Activated CD8-positive, alpha-beta T cell treated with anti-CD3 and anti-CD28 coated beads, Interleukin-2, amount 10 ng/mL, durations not matched to agents 7 days and 5 days (primary cell): ENCODE data around the gene PHYHIPL. TPM values are rescaled to one million over a fixed set of nuclear protein-coding genes. Genes with fewer than 3 reads are reported as not detected.
"Not testable (repeated sequence)": the region's sequence is repeated elsewhere in the genome, so short reads cannot be mapped to it uniquely, and the experiment has no call there.

ENCODE experiments used
- ATAC-seq: fragments of 150-1000 bp; cut with Tn5 transposase; one replicate; pipeline ENCODE4 v1.10.0; 2021; ENCODE audit warnings: moderate library complexity
- CTCF ChIA-PET: fragments of 350-600 bp; sonication (Branson Sonifier 250); formaldehyde crosslinking; loops from one replicate; lab custom pipeline; 2021; ENCODE audit warnings: antibody characterized with exemption; lab: Charles Lee
- POLR2A ChIA-PET: fragments of 350-600 bp; sonication (Branson Sonifier 250); formaldehyde crosslinking; loops from one replicate; lab custom pipeline; 2021; ENCODE audit warnings: antibody characterized with exemption; lab: Charles Lee
- DNase-seq: peaks from one replicate; pipeline ENCODE4 v3.0.0-alpha.2; 2020
- H3K27ac Mint-ChIP-seq: one replicate; pipeline ENCODE4 v1.8.0; 2021; ENCODE audit warnings: mild to moderate bottlenecking, mixed read lengths
- H3K27me3 Mint-ChIP-seq: one replicate; pipeline ENCODE4 v1.8.0; 2021; ENCODE audit warnings: low read depth, mixed read lengths
- H3K36me3 Mint-ChIP-seq: one replicate; pipeline ENCODE4 v1.8.0; 2021; ENCODE audit warnings: low read depth, mixed read lengths
- H3K4me1 Mint-ChIP-seq: one replicate; pipeline ENCODE4 v1.8.0; 2021; ENCODE audit warnings: low read depth, mixed read lengths
- H3K4me3 Mint-ChIP-seq: one replicate; pipeline ENCODE4 v1.8.0; 2021; ENCODE audit warnings: mild to moderate bottlenecking, mixed read lengths
- H3K9me3 Mint-ChIP-seq: one replicate; pipeline ENCODE4 v1.8.0; 2022; ENCODE audit warnings: mixed read lengths; ENCODE audit not compliant: insufficient read depth
- total RNA-seq, 2 experiments: library from RNA; stranded (reverse); gene quantifications; one replicate each; pipeline ENCODE4 v1.2.3, GENCODE V29; 2021

Gene PHYHIPL
- total RNA-seq, 2 experiments from 2014 or later: not detected

- no peaks in the 10 kb centered on the region for H3K9me3 Mint-ChIP-seq
- ChIA-PET CTCF (no interaction called here), POLR2A (no interaction called here)
- ATAC-seq (no peak), DNase-seq (no peak)
- H3K36me3 Mint-ChIP-seq: no peaks in the 10 kb centered on the region
- H3K4me1 Mint-ChIP-seq: no peaks in the 10 kb centered on the region
- H3K27ac Mint-ChIP-seq: no peak overlapping the region
- no peak overlapping the region for H3K4me3 Mint-ChIP-seq
- no peaks in the 10 kb centered on the region for H3K27me3 Mint-ChIP-seq
Measured at GRCh38 chr10:59214160-59214559, 37.7 kb downstream of the PHYHIPL start.

- no peaks in the 10 kb centered on the region for H3K9me3 Mint-ChIP-seq
- ATAC-seq (no peak), DNase-seq (no peak)
- no peak overlapping the region for H3K4me3 Mint-ChIP-seq
- H3K27me3 Mint-ChIP-seq: no peaks in the 10 kb centered on the region
- H3K36me3 Mint-ChIP-seq: no peaks in the 10 kb centered on the region
- POLR2A ChIA-PET: no interaction called here
- no peak overlapping the region for H3K27ac Mint-ChIP-seq
- H3K4me1 Mint-ChIP-seq: no peaks in the 10 kb centered on the region
- CTCF ChIA-PET: no interaction called here
Measured at GRCh38 chr10:59216178-59216869, 39.9 kb downstream of the PHYHIPL start.

GRCh38 chr10:59222788-59223187 is 46.3 kb downstream of the PHYHIPL start:
- Mint-ChIP-seq H3K27me3 (no peaks in the 10 kb centered on the region), H3K4me3 (no peak overlapping the region), H3K27ac (no peak overlapping the region), H3K4me1 (no peaks in the 10 kb centered on the region), H3K36me3 (no peaks in the 10 kb centered on the region), H3K9me3 (no peaks in the 10 kb centered on the region)
- CTCF ChIA-PET: no interaction called here
- POLR2A ChIA-PET: interaction anchor here (0.7 kb wide), 1 partner anchor 439 kb away, joined by 6 read pairs; no protein-coding TSS in a partner anchor
- DNase-seq (no peak), ATAC-seq (no peak)

GRCh38 chr10:59223597-59223996 is 47.2 kb downstream of the PHYHIPL start:
- CTCF ChIA-PET, H3K9me3 Mint-ChIP-seq, H3K36me3 Mint-ChIP-seq, H3K27ac Mint-ChIP-seq, DNase-seq, H3K4me1 Mint-ChIP-seq, H3K27me3 Mint-ChIP-seq, H3K4me3 Mint-ChIP-seq, ATAC-seq: not testable (repeated sequence)
- POLR2A ChIA-PET: interaction anchor here (0.7 kb wide), 1 partner anchor 439 kb away, joined by 6 read pairs; no protein-coding TSS in a partner anchor

- DNase-seq (no peak), ATAC-seq (no peak)
- Mint-ChIP-seq H3K36me3 (no peaks in the 10 kb centered on the region), H3K4me3 (no peak overlapping the region), H3K9me3 (no peaks in the 10 kb centered on the region), H3K27ac (no peak overlapping the region), H3K4me1 (no peaks in the 10 kb centered on the region), H3K27me3 (no peaks in the 10 kb centered on the region)
- CTCF ChIA-PET: no interaction called here
- POLR2A ChIA-PET: no interaction called here
Measured at GRCh38 chr10:59225211-59225610, 48.8 kb downstream of the PHYHIPL start.

GRCh38 chr10:59227136-59227673 is 50.8 kb downstream of the PHYHIPL start:
- H3K4me3 Mint-ChIP-seq: no peak overlapping the region

GRCh38 chr10:59229441-59229840 is 53.0 kb downstream of the PHYHIPL start:
- Mint-ChIP-seq H3K4me1 (no peaks in the 10 kb centered on the region), H3K9me3 (no peaks in the 10 kb centered on the region), H3K36me3 (no peaks in the 10 kb centered on the region), H3K4me3 (no peak overlapping the region), H3K27me3 (no peaks in the 10 kb centered on the region), H3K27ac (no peak overlapping the region)
- CTCF ChIA-PET: no interaction called here
- ATAC-seq: no peak
- DNase-seq: no peak
- POLR2A ChIA-PET: no interaction called here

More at GRCh38 chr10:59227136-59227673, 50.8 kb downstream of the PHYHIPL start:
- no peaks in the 10 kb centered on the region for H3K27me3 Mint-ChIP-seq
- ChIA-PET POLR2A (no interaction called here), CTCF (no interaction called here)
- no peak overlapping the region for H3K27ac Mint-ChIP-seq
- DNase-seq: no peak
- H3K4me1 Mint-ChIP-seq: no peaks in the 10 kb centered on the region
- no peaks in the 10 kb centered on the region for H3K9me3 Mint-ChIP-seq
- no peaks in the 10 kb centered on the region for H3K36me3 Mint-ChIP-seq
- ATAC-seq: no peak

GRCh38 chr10:59234194-59234593 is 57.8 kb downstream of the PHYHIPL start:
- no peak for ATAC-seq
- Mint-ChIP-seq H3K4me1 (no peaks in the 10 kb centered on the region), H3K4me3 (no peak overlapping the region), H3K9me3 (no peaks in the 10 kb centered on the region), H3K36me3 (no peaks in the 10 kb centered on the region), H3K27me3 (no peaks in the 10 kb centered on the region), H3K27ac (no peak overlapping the region)
- CTCF ChIA-PET: no interaction called here
- POLR2A ChIA-PET: no interaction called here
- DNase-seq: no peak

GRCh38 chr10:59234816-59235429 is 58.5 kb downstream of the PHYHIPL start:
- Mint-ChIP-seq H3K27me3 (no peaks in the 10 kb centered on the region), H3K27ac (no peak overlapping the region), H3K9me3 (no peaks in the 10 kb centered on the region), H3K36me3 (no peaks in the 10 kb centered on the region), H3K4me1 (no peaks in the 10 kb centered on the region), H3K4me3 (no peak overlapping the region)
- ATAC-seq: no peak
- CTCF ChIA-PET: no interaction called here
- POLR2A ChIA-PET: no interaction called here
- DNase-seq: peak; percentile 21

GRCh38 chr10:59236064-59236697 is 59.7 kb downstream of the PHYHIPL start:
- Mint-ChIP-seq H3K4me3 (no peak overlapping the region), H3K36me3 (no peaks in the 10 kb centered on the region), H3K27me3 (no peaks in the 10 kb centered on the region), H3K27ac (no peak overlapping the region), H3K9me3 (no peaks in the 10 kb centered on the region), H3K4me1 (no peaks in the 10 kb centered on the region)
- POLR2A ChIA-PET: no interaction called here
- ATAC-seq (no peak), DNase-seq (no peak)
- CTCF ChIA-PET: no interaction called here

- H3K36me3 Mint-ChIP-seq: no peaks in the 10 kb centered on the region
- no peaks in the 10 kb centered on the region for H3K4me1 Mint-ChIP-seq
- no peak overlapping the region for H3K4me3 Mint-ChIP-seq
- no peaks in the 10 kb centered on the region for H3K27me3 Mint-ChIP-seq
- no peaks in the 10 kb centered on the region for H3K9me3 Mint-ChIP-seq
- H3K27ac Mint-ChIP-seq: no peak overlapping the region
- POLR2A ChIA-PET: no interaction called here
- CTCF ChIA-PET: interaction anchor here (0.7 kb wide), 1 partner anchor 44 kb away, joined by 3 read pairs; no protein-coding TSS in a partner anchor
- ATAC-seq: no peak
- no peak for DNase-seq
Measured at GRCh38 chr10:59237775-59238174, 61.3 kb downstream of the PHYHIPL start.

- ATAC-seq, H3K4me3 Mint-ChIP-seq, CTCF ChIA-PET, H3K27ac Mint-ChIP-seq, H3K4me1 Mint-ChIP-seq, DNase-seq, H3K36me3 Mint-ChIP-seq, H3K27me3 Mint-ChIP-seq, POLR2A ChIA-PET, H3K9me3 Mint-ChIP-seq: not testable (repeated sequence)
Measured at GRCh38 chr10:59239108-59239507, 62.7 kb downstream of the PHYHIPL start.
